CD4-positive, alpha-beta T cell (primary cell): ENCODE data around the gene HOXB8. TPM values are rescaled to one million over a fixed set of nuclear protein-coding genes. Genes with fewer than 3 reads are reported as not detected.

Experiments used
- ATAC-seq: fragments of 200-7000 bp; cut with Tn5 transposase; one replicate; pipeline ENCODE4 v1.10.0; 2022; ENCODE audit warnings: mild to moderate bottlenecking; ENCODE audit not compliant: poor library complexity
- CTCF ChIA-PET: fragments of 350-600 bp; sonication (Branson Sonifier 250); formaldehyde crosslinking; loops from one replicate; lab custom pipeline; 2021; ENCODE audit warnings: antibody characterized with exemption, inconsistent platforms; lab: Charles Lee
- POLR2A ChIA-PET: fragments of 350-600 bp; sonication (Branson Sonifier 250); formaldehyde crosslinking; loops from one replicate; lab custom pipeline; 2021; ENCODE audit warnings: antibody characterized with exemption, inconsistent platforms; lab: Charles Lee
- DNase-seq, 14 experiments: peaks; one replicate each; pipeline ENCODE4 v3.0.0-alpha.2; 2013 to 2020; ENCODE audit warnings: mixed read lengths in 2 of 14
- H3K27ac ChIP-seq, 2 donors: one replicate each; pipeline versions ENCODE4 v1.5.1 to v1.7.0; 2013; ENCODE audit warnings: low read length in 2 of 2, low read depth in 1 of 2, mild to moderate bottlenecking in 1 of 2
- H3K27me3 ChIP-seq, 2 experiments: 1 replicate in 1 of 2; 2 replicates in 1 of 2; pipeline versions ENCODE4 v1.6.1 to v1.7.0; 2013; ENCODE audit warnings: low read length in 2 of 2, control low read depth in 1 of 2, mild to moderate bottlenecking in 1 of 2, moderate library complexity in 1 of 2; ENCODE audit not compliant: insufficient read depth in 2 of 2, control insufficient read depth in 1 of 2
- H3K36me3 ChIP-seq: one replicate; pipeline ENCODE4 v1.6.1; 2013; ENCODE audit warnings: low read length, control low read depth; ENCODE audit not compliant: insufficient read depth
- H3K4me1 ChIP-seq: one replicate; pipeline ENCODE4 v1.6.1; 2013; ENCODE audit warnings: low read length, control low read depth; ENCODE audit not compliant: insufficient read depth
- H3K4me3 ChIP-seq: one replicate; pipeline ENCODE4 v1.5.1; 2013; ENCODE audit warnings: mild to moderate bottlenecking, low read length, moderate library complexity
- H3K9me3 ChIP-seq, 2 experiments: 1 replicate in 1 of 2; 2 replicates in 1 of 2; pipeline versions ENCODE4 v1.6.1 to v1.7.0; 2013; ENCODE audit warnings: low read length in 2 of 2, mild to moderate bottlenecking in 2 of 2, control low read depth in 1 of 2, moderate library complexity in 1 of 2; ENCODE audit not compliant: control insufficient read depth in 1 of 2, insufficient read depth in 1 of 2
- H3K27ac Mint-ChIP-seq: one replicate; pipeline ENCODE4 v1.8.0; 2020; ENCODE audit warnings: mixed read lengths
- H3K27me3 Mint-ChIP-seq: one replicate; pipeline ENCODE4 v1.8.0; 2021; ENCODE audit warnings: mixed read lengths
- H3K36me3 Mint-ChIP-seq: one replicate; pipeline ENCODE4 v1.8.0; 2021; ENCODE audit warnings: low read depth, mixed read lengths
- H3K4me1 Mint-ChIP-seq: one replicate; pipeline ENCODE4 v1.8.0; 2021; ENCODE audit warnings: low read depth, mixed read lengths
- H3K4me3 Mint-ChIP-seq: one replicate; pipeline ENCODE4 v1.8.0; 2020; ENCODE audit warnings: mild to moderate bottlenecking, mixed read lengths
- H3K9me3 Mint-ChIP-seq: one replicate; pipeline ENCODE4 v1.8.0; 2020; ENCODE audit warnings: mixed read lengths
- intact Hi-C, 2 experiments: fragments of 100-400 bp; cut with DNase I in 1 of 2; cut with micrococcal nuclease in 1 of 2; formaldehyde crosslinking; loops; one replicate each; pipeline versions ENCODE4 v1.15.1 to v1.9.0; 2023 to 2025; cut with DNase I, micrococcal nuclease
- total RNA-seq, 174 experiments: library from RNA in 2 of 174; stranded (reverse) in 2 of 174; gene quantifications; one replicate each; pipeline ENCODE4 v1.2.3 and lab custom pipeline; 2021 to 2026
- TF ChIP-seq, protein P1 (sequence below): fragments of 200-600 bp; IDR thresholded peaks from one replicate; pipeline ENCODE4 v1.8.0; 2022; ENCODE audit warnings: antibody characterized with exemption, mild to moderate bottlenecking

Gene HOXB8
- total RNA-seq, 2 experiments from 2014 or later = not detected

DNA sequence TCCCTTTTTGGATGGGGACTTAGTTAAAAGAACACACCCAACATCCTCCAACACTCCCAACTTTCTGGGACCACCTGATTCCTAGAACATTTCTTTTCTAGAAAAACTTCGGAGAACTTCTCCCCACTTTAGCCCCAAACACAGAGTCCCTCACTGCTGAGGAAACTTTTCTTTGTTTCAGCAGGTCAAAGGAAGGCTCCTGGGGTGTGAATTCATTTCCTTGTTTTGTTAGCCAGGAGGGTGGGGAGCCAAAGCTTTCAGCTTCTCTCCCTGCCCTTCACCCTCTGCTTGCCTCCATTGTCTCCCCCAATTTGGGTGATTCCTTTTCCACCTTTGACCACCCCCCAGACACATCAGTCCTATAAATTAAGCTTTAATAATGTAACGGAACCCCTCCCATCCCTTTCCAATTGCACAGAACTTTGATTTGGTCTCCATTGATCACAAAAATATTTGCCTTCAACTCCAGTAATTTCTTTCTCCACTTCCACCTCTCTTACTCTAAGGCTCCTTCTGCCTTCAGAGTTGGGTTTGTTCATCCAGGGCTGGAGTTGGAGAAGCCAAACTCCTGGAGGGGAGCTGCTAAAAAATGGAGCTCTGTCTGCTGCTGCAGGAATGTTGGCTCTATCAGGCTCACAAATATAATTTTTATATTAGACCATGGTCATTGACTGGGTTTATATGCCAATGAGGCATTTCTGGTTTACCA lies 47.3 kb downstream of the HOXB8 start:
- Histone ChIP-seq H3K9me3 (no peaks in the 10 kb centered on the region), H3K27me3 (peaks cover 3 to 9% of the 10 kb centered on the region in 2 experiments), H3K4me1 (no peaks in the 10 kb centered on the region), H3K36me3 (no peaks in the 10 kb centered on the region), H3K27ac (no peak overlapping the region), H3K4me3 (no peak overlapping the region)
- no peak overlapping the region for H3K4me3 Mint-ChIP-seq
- DNase-seq (no peak), ATAC-seq (no peak)
- intact Hi-C loops = no loop called here
- H3K27ac Mint-ChIP-seq = no peak overlapping the region
- POLR2A ChIA-PET = no interaction called here
- no peaks in the 10 kb centered on the region for H3K9me3 Mint-ChIP-seq
- CTCF ChIA-PET = no interaction called here
- H3K36me3 Mint-ChIP-seq = no peaks in the 10 kb centered on the region
- H3K4me1 Mint-ChIP-seq = peaks cover 5% of the 10 kb centered on the region
- TF ChIP-seq, protein P1, sequence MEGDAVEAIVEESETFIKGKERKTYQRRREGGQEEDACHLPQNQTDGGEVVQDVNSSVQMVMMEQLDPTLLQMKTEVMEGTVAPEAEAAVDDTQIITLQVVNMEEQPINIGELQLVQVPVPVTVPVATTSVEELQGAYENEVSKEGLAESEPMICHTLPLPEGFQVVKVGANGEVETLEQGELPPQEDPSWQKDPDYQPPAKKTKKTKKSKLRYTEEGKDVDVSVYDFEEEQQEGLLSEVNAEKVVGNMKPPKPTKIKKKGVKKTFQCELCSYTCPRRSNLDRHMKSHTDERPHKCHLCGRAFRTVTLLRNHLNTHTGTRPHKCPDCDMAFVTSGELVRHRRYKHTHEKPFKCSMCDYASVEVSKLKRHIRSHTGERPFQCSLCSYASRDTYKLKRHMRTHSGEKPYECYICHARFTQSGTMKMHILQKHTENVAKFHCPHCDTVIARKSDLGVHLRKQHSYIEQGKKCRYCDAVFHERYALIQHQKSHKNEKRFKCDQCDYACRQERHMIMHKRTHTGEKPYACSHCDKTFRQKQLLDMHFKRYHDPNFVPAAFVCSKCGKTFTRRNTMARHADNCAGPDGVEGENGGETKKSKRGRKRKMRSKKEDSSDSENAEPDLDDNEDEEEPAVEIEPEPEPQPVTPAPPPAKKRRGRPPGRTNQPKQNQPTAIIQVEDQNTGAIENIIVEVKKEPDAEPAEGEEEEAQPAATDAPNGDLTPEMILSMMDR = no peak
- H3K27me3 Mint-ChIP-seq = peaks cover 19% of the 10 kb centered on the region

GRCh38 chr17:48567209-48567608 lies 47.9 kb downstream of the HOXB8 start:
- Histone ChIP-seq H3K27me3 (peaks cover 3 to 9% of the 10 kb centered on the region in 2 experiments), H3K36me3 (no peaks in the 10 kb centered on the region), H3K4me3 (no peak overlapping the region), H3K27ac (no peak overlapping the region), H3K9me3 (no peaks in the 10 kb centered on the region), H3K4me1 (no peaks in the 10 kb centered on the region)
- H3K9me3 Mint-ChIP-seq = no peaks in the 10 kb centered on the region
- CTCF ChIA-PET = no interaction called here
- H3K36me3 Mint-ChIP-seq = no peaks in the 10 kb centered on the region
- ATAC-seq (no peak), DNase-seq (no peak)
- no peak overlapping the region for H3K27ac Mint-ChIP-seq
- peaks cover 5% of the 10 kb centered on the region for H3K4me1 Mint-ChIP-seq
- intact Hi-C loops = no loop called here
- peaks cover 19% of the 10 kb centered on the region for H3K27me3 Mint-ChIP-seq
- no peak overlapping the region for H3K4me3 Mint-ChIP-seq
- TF ChIP-seq, protein P1 = no peak
- POLR2A ChIA-PET = no interaction called here

GRCh38 chr17:48566717-48567116 lies 48.4 kb downstream of the HOXB8 start:
- no peak overlapping the region for H3K4me3 ChIP-seq
- Mint-ChIP-seq H3K4me1 (peaks cover 5% of the 10 kb centered on the region), H3K27me3 (peaks cover 14% of the 10 kb centered on the region), H3K4me3 (no peak overlapping the region), H3K27ac (no peak overlapping the region), H3K9me3 (no peaks in the 10 kb centered on the region), H3K36me3 (no peaks in the 10 kb centered on the region)
- ChIA-PET CTCF (no interaction called here), POLR2A (no interaction called here)
- no peaks in the 10 kb centered on the region for H3K4me1 ChIP-seq
- no peak for DNase-seq
- TF ChIP-seq, protein P1 = no peak
- H3K36me3 ChIP-seq = no peaks in the 10 kb centered on the region
- intact Hi-C loops = no loop called here
- H3K27ac ChIP-seq = no peak overlapping the region
- peaks cover 3 to 9% of the 10 kb centered on the region in 2 experiments for H3K27me3 ChIP-seq
- no peak for ATAC-seq
- no peaks in the 10 kb centered on the region for H3K9me3 ChIP-seq
